Measurements from ENCODE around the gene RARA. TPM values are rescaled to one million over a fixed set of nuclear protein-coding genes. Genes with fewer than 3 reads are reported as not detected.

RARA gene
- total RNA-seq, 2 donors from 2014 or later: 22.7 to 27.6 TPM

DNA sequence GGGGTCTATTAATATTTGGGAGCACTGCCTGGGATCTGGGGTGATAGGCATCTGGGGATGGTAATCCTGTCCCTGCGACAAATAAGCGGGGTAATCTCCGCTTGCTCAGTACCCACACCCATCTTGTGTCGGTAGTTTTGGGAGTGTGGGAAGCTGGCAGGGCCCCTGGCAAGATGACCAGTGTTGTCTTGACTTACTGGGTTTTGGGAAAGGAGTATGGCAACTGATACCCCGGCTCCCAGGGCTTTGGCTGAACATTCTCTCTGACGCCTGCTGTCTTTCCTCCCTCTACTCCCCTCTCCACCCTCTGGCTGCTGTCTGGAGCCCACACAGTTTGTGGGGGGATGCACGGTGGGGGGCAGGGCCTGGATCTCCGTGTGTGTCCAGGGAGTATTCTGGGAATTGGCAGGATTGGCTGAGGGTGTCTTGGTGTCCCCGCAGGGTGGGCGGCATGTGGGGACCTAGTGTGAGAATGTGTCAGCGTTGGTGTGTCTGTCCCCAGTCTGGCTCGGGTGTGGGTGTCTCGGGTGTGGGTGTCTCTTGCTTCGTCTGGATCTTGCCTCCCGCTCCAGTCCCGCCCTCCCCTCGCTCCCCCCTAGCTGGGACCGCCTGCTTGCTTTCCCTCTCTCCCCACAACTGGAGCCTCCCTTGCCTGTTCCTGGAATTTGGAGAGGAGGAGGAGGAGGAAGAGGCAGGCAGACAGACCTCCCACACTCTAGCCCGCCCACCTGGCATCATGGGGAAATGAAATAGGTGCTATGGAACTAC is 12.0 kb downstream of the RARA start:
- Mint-ChIP-seq H3K27me3 (ENCODE audit: insufficient read depth) (peaks cover 20% of the 10 kb centered on the region), H3K36me3 (ENCODE audit: low read depth) (no peaks in the 10 kb centered on the region), H3K4me1 (peaks cover 36% of the 10 kb centered on the region), H3K9me3 (no peaks in the 10 kb centered on the region), H3K27ac (no peak overlapping the region), H3K4me3 (no peak overlapping the region)
- peak; percentile 57 for DNase-seq
- Histone ChIP-seq H3K36me3 (ENCODE audit: control insufficient read depth, insufficient read depth, low read length) (no peaks in the 10 kb centered on the region), H3K9me3 (ENCODE audit: control insufficient read depth, low read length) (no peaks in the 10 kb centered on the region), H3K9ac (ENCODE audit: extremely low read depth, low read length, poor library complexity, severe bottlenecking) (no peak overlapping the region), H3K27ac (ENCODE audit: low read depth, low read length) (no peak overlapping the region), H3K4me1 (ENCODE audit: control insufficient read depth, insufficient read depth, low read length) (peaks cover 12% of the 10 kb centered on the region), H3K27me3 (ENCODE audit: control insufficient read depth, insufficient read depth, low read length, poor library complexity, severe bottlenecking) (peaks cover 5% of the 10 kb centered on the region), H3K4me3 (ENCODE audit: low read length) (no peak overlapping the region)
- WGBS, 2 experiments (ENCODE audit: insufficient coverage in 1 of 2, insufficient read length in 1 of 2): 62 to 85% methylated on average over 6 to 12 of the region's 19 CpGs
- TF ChIP-seq, protein P1, sequence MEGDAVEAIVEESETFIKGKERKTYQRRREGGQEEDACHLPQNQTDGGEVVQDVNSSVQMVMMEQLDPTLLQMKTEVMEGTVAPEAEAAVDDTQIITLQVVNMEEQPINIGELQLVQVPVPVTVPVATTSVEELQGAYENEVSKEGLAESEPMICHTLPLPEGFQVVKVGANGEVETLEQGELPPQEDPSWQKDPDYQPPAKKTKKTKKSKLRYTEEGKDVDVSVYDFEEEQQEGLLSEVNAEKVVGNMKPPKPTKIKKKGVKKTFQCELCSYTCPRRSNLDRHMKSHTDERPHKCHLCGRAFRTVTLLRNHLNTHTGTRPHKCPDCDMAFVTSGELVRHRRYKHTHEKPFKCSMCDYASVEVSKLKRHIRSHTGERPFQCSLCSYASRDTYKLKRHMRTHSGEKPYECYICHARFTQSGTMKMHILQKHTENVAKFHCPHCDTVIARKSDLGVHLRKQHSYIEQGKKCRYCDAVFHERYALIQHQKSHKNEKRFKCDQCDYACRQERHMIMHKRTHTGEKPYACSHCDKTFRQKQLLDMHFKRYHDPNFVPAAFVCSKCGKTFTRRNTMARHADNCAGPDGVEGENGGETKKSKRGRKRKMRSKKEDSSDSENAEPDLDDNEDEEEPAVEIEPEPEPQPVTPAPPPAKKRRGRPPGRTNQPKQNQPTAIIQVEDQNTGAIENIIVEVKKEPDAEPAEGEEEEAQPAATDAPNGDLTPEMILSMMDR (conservative IDR thresholded peaks at IDR 0.05): no peak

DNA sequence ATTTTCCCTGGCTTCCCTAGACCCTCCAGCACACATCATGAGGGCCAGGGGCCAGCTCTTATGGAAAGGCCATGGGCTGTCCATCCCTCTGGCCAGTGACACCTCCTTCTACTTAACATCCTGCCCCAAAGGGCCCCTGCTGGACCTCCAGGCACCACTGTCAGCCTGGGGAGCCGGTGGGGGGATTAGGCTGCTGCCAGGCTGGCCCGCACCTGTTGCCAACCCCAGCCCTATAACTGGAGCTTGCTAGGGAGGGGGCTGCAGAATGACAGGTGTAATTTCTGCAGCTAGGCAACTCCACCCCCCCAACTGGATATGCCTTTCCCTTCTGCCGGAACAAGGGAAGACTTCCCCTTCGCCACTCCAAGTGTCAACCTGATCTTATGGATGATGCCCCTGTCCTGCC is 12.5 kb downstream of the RARA start:
- 88 to 100% methylated on average over 1 to 4 of the region's 4 CpGs for WGBS, 2 experiments (ENCODE audit: insufficient coverage in 1 of 2, insufficient read length in 1 of 2)
- TF ChIP-seq, protein P1 (conservative IDR thresholded peaks at IDR 0.05): no peak
- DNase-seq: no peak
- Mint-ChIP-seq H3K27me3 (ENCODE audit: insufficient read depth) (peaks cover 16% of the 10 kb centered on the region), H3K4me1 (peaks cover 36% of the 10 kb centered on the region), H3K36me3 (ENCODE audit: low read depth) (no peaks in the 10 kb centered on the region), H3K9me3 (no peaks in the 10 kb centered on the region), H3K27ac (no peak overlapping the region), H3K4me3 (no peak overlapping the region)
- Histone ChIP-seq H3K9me3 (ENCODE audit: control insufficient read depth, low read length) (no peaks in the 10 kb centered on the region), H3K4me1 (ENCODE audit: control insufficient read depth, insufficient read depth, low read length) (peaks cover 12% of the 10 kb centered on the region), H3K4me3 (ENCODE audit: low read length) (no peak overlapping the region), H3K36me3 (ENCODE audit: control insufficient read depth, insufficient read depth, low read length) (no peaks in the 10 kb centered on the region), H3K9ac (ENCODE audit: extremely low read depth, low read length, poor library complexity, severe bottlenecking) (no peak overlapping the region), H3K27ac (ENCODE audit: low read depth, low read length) (no peak overlapping the region), H3K27me3 (ENCODE audit: control insufficient read depth, insufficient read depth, low read length, poor library complexity, severe bottlenecking) (peaks cover 5% of the 10 kb centered on the region)

DNA sequence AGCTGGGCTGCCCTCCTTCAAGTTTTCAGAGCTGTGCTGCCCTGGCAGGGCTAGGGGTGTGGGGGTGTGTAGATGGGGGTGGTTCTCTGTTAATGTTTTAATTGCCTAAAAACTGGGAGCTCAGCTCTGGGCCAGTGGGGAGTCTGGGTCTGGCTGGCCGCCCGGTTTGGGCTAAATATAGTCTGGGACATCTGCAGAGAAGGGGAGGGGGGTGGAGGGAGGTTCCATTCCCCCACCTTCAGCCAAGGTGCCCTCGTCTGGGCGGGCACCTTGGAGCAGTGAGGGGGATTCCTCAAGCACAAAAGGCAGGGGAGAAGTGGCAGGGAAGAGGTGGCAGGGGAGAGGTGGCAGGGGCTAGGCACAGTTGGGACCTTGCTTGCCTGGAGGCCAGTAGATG is 13.0 kb downstream of the RARA start:
- no peak overlapping the region for H3K4me3 ChIP-seq (ENCODE audit: low read length)
- H3K9me3 ChIP-seq (ENCODE audit: control insufficient read depth, low read length): no peaks in the 10 kb centered on the region
- no peak overlapping the region for H3K4me3 Mint-ChIP-seq
- H3K27me3 ChIP-seq (ENCODE audit: control insufficient read depth, insufficient read depth, low read length, poor library complexity, severe bottlenecking): peaks cover 5% of the 10 kb centered on the region
- no peaks in the 10 kb centered on the region for H3K36me3 Mint-ChIP-seq (ENCODE audit: low read depth)
- WGBS, 2 experiments (ENCODE audit: insufficient coverage in 1 of 2, insufficient read length in 1 of 2): 86 to 90% methylated on average over 2 to 4 of the region's 4 CpGs
- H3K27ac ChIP-seq (ENCODE audit: low read depth, low read length): peak overlapping the region; percentile 32
- no peak overlapping the region for H3K27ac Mint-ChIP-seq
- DNase-seq: no peak
- H3K9me3 Mint-ChIP-seq: no peaks in the 10 kb centered on the region
- H3K27me3 Mint-ChIP-seq (ENCODE audit: insufficient read depth): peaks cover 16% of the 10 kb centered on the region
- H3K36me3 ChIP-seq (ENCODE audit: control insufficient read depth, insufficient read depth, low read length): no peaks in the 10 kb centered on the region
- H3K4me1 ChIP-seq (ENCODE audit: control insufficient read depth, insufficient read depth, low read length): peaks cover 12% of the 10 kb centered on the region
- H3K4me1 Mint-ChIP-seq: peaks cover 38% of the 10 kb centered on the region
- TF ChIP-seq, protein P1 (conservative IDR thresholded peaks at IDR 0.05): no peak
- H3K9ac ChIP-seq (ENCODE audit: extremely low read depth, low read length, poor library complexity, severe bottlenecking): no peak overlapping the region
